ENCODE measurements around the gene GRK5. TPM values are rescaled to one million over a fixed set of nuclear protein-coding genes. Genes with fewer than 3 reads are reported as not detected.

GRK5 gene
- total RNA-seq, 1 experiment from 2014 or later: 4.5 TPM

DNA sequence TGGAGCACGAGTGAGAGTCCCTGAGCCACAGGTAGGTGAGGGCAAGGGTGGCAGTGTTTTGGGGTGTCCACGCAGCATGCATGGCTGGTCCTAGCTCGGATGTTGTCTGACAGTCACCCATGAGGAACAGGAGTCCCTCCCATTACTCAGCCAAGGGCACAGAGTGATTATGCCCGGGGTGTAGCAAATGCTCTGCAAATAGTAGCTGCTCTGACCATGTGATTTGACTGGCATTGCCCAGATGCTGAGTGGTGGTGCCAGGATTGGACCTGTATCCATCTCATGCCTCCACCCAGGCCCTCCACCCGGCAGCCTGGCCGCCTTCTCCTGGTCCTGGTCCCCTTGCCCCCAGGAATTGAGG is 150.8 kb downstream of the GRK5 start:
- no peaks in the 10 kb centered on the region for H3K27me3 ChIP-seq (ENCODE audit: low read length)
- intact Hi-C loops (cut with micrococcal nuclease): no loop called here
- no TSS peak for BruUV-seq (replicated peaks)
- H3K79me2 ChIP-seq (ENCODE audit: low read length): no peaks in the 10 kb centered on the region
- no peaks in the 10 kb centered on the region for H3K9me3 ChIP-seq (ENCODE audit: low read length)
- H3K9me2 ChIP-seq (replicated peaks; ENCODE audit: low read length): no peaks in the 10 kb centered on the region
- H3K27ac ChIP-seq (ENCODE audit: low read length): no peak overlapping the region
- H3K4me3 ChIP-seq (ENCODE audit: low read length): no peak overlapping the region
- POLR2A ChIA-PET (ENCODE audit: unreplicated experiment): no interaction called here
- ATAC-seq (no peak), DNase-seq (no peak)
- no peak overlapping the region for H3K9ac ChIP-seq (ENCODE audit: low read length)
- peaks cover 5% of the 10 kb centered on the region; the same call in 1 of the 2 replicates for H3K36me3 ChIP-seq (ENCODE audit: low read depth, low read length)
- H3F3A ChIP-seq (ENCODE audit: low read length, unreplicated experiment): no peaks in the 10 kb centered on the region
- TF ChIP-seq, protein P1, sequence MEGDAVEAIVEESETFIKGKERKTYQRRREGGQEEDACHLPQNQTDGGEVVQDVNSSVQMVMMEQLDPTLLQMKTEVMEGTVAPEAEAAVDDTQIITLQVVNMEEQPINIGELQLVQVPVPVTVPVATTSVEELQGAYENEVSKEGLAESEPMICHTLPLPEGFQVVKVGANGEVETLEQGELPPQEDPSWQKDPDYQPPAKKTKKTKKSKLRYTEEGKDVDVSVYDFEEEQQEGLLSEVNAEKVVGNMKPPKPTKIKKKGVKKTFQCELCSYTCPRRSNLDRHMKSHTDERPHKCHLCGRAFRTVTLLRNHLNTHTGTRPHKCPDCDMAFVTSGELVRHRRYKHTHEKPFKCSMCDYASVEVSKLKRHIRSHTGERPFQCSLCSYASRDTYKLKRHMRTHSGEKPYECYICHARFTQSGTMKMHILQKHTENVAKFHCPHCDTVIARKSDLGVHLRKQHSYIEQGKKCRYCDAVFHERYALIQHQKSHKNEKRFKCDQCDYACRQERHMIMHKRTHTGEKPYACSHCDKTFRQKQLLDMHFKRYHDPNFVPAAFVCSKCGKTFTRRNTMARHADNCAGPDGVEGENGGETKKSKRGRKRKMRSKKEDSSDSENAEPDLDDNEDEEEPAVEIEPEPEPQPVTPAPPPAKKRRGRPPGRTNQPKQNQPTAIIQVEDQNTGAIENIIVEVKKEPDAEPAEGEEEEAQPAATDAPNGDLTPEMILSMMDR (conservative IDR thresholded peaks at IDR 0.05; ENCODE audit: low read depth, low read length): no peak
- TF ChIP-seq EZH2phosphoT487 (IDR thresholded peaks at IDR 0.05; ENCODE audit: borderline replicate concordance, low read length) (no peak), EZH2 (IDR thresholded peaks at IDR 0.05; ENCODE audit: low read length, unreplicated experiment) (no peak)
- CTCF ChIA-PET: no interaction called here
- H4K20me1 ChIP-seq (ENCODE audit: low read length): no peaks in the 10 kb centered on the region
- H3K4me2 ChIP-seq (ENCODE audit: low read length): no peak overlapping the region
- H2AFZ ChIP-seq (ENCODE audit: low read length): no peak overlapping the region
- no peaks in the 10 kb centered on the region for H3K4me1 ChIP-seq (ENCODE audit: insufficient read depth, low read length)

DNA sequence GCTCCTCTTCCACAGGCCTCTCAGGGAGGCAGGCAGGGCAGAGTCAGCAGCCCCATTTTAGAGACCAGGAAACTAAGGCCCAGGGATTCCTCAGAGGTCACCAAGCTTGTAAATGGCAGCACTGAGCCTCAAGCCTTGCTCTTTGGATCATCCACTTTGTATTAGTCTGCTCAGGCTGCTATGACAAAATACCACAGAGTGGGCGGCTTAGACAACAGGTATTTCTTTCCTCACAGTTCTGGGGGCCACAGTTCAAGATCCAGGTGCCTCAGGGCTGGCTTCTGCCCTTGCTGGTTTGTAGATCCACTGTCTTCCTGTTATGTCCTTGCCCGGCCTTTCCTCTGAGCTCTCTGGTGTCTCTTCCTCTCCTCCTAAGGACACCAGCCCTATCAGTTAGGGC is 151.2 kb downstream of the GRK5 start:
- Histone ChIP-seq H3K9ac (ENCODE audit: low read length) (no peak overlapping the region), H2AFZ (ENCODE audit: low read length) (no peak overlapping the region), H3K27me3 (ENCODE audit: low read length) (no peaks in the 10 kb centered on the region), H3K4me2 (ENCODE audit: low read length) (no peak overlapping the region), H4K20me1 (ENCODE audit: low read length) (no peaks in the 10 kb centered on the region), H3K9me2 (replicated peaks; ENCODE audit: low read length) (no peaks in the 10 kb centered on the region), H3K27ac (ENCODE audit: low read length) (no peak overlapping the region), H3K79me2 (ENCODE audit: low read length) (no peaks in the 10 kb centered on the region), H3K4me1 (ENCODE audit: insufficient read depth, low read length) (no peaks in the 10 kb centered on the region), H3K4me3 (ENCODE audit: low read length) (no peak overlapping the region), H3K9me3 (ENCODE audit: low read length) (no peaks in the 10 kb centered on the region), H3K36me3 (ENCODE audit: low read depth, low read length) (peaks cover 5% of the 10 kb centered on the region; the same call in 1 of the 2 replicates), H3F3A (ENCODE audit: low read length, unreplicated experiment) (no peaks in the 10 kb centered on the region)
- intact Hi-C loops (cut with micrococcal nuclease): no loop called here
- DNase-seq: no peak
- TF ChIP-seq, protein P1 (conservative IDR thresholded peaks at IDR 0.05; ENCODE audit: low read depth, low read length): no peak
- TF ChIP-seq EZH2phosphoT487 (IDR thresholded peaks at IDR 0.05; ENCODE audit: borderline replicate concordance, low read length): no peak
- TF ChIP-seq EZH2 (IDR thresholded peaks at IDR 0.05; ENCODE audit: low read length, unreplicated experiment): no peak
- BruUV-seq (replicated peaks): no TSS peak
- ChIA-PET POLR2A (ENCODE audit: unreplicated experiment) (no interaction called here), CTCF (no interaction called here)
- ATAC-seq: no peak

DNA sequence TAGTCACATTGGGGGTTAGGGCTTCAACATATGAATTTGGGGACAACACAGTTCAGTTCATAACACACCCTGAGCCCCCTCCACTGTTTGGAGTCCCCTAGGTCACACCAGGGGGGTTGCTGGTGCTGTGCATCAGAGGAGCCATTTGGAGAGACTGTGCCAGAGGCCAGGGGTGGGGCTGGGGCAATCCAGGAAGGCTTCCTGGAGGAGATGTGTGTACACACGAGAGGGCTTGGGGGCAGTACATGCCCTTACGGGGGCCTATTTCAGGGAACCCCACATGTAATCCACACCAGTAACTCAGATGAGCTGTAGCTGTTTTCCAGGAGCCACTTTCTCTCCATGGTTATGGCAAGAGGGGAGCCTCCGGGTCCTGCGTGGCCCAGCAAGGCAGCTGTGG is 151.7 kb downstream of the GRK5 start:
- no peak overlapping the region for H3K4me3 ChIP-seq (ENCODE audit: low read length)
- H3K4me2 ChIP-seq (ENCODE audit: low read length): no peak overlapping the region
- no peak overlapping the region for H3K27ac ChIP-seq (ENCODE audit: low read length)
- H3K4me1 ChIP-seq (ENCODE audit: insufficient read depth, low read length): no peaks in the 10 kb centered on the region
- H3K79me2 ChIP-seq (ENCODE audit: low read length): no peaks in the 10 kb centered on the region
- CTCF ChIA-PET: no interaction called here
- no peak for TF ChIP-seq EZH2 (IDR thresholded peaks at IDR 0.05; ENCODE audit: low read length, unreplicated experiment)
- TF ChIP-seq, protein P1 (conservative IDR thresholded peaks at IDR 0.05; ENCODE audit: low read depth, low read length): no peak
- TF ChIP-seq EZH2phosphoT487 (IDR thresholded peaks at IDR 0.05; ENCODE audit: borderline replicate concordance, low read length): no peak
- no peak for ATAC-seq
- intact Hi-C loops (cut with micrococcal nuclease): no loop called here
- H3K27me3 ChIP-seq (ENCODE audit: low read length): no peaks in the 10 kb centered on the region
- no peaks in the 10 kb centered on the region for H4K20me1 ChIP-seq (ENCODE audit: low read length)
- H3K9me2 ChIP-seq (replicated peaks; ENCODE audit: low read length): no peaks in the 10 kb centered on the region
- POLR2A ChIA-PET (ENCODE audit: unreplicated experiment): no interaction called here
- H3K36me3 ChIP-seq (ENCODE audit: low read depth, low read length): peaks cover 5% of the 10 kb centered on the region; the same call in 1 of the 2 replicates
- H3F3A ChIP-seq (ENCODE audit: low read length, unreplicated experiment): no peaks in the 10 kb centered on the region
- no peak for DNase-seq
- no peaks in the 10 kb centered on the region for H3K9me3 ChIP-seq (ENCODE audit: low read length)
- BruUV-seq (replicated peaks): no TSS peak
- no peak overlapping the region for H2AFZ ChIP-seq (ENCODE audit: low read length)
- H3K9ac ChIP-seq (ENCODE audit: low read length): no peak overlapping the region
